HEK293T (cell line): ENCODE data around the gene ULK1.

Source experiments
- BHLHE40 ChIP-seq: fragments of 450-650 bp; IDR thresholded peaks from 2 replicates; pipeline ENCODE4 v1.6.1; 2016; ENCODE audit warnings: mild to moderate bottlenecking, moderate library complexity, borderline replicate concordance
- ELF4 ChIP-seq: fragments of 450-650 bp; IDR thresholded peaks from 2 replicates; pipeline ENCODE4 v1.6.1; 2017; ENCODE audit warnings: antibody characterized with exemption
- FOXK2 ChIP-seq: fragments of 450-650 bp; IDR thresholded peaks from 2 replicates; pipeline ENCODE4 v1.6.1; 2016; ENCODE audit warnings: mild to moderate bottlenecking
- FOXM1 ChIP-seq: fragments of 450-650 bp; IDR thresholded peaks from 2 replicates; pipeline ENCODE4 v1.6.1; 2017; ENCODE audit warnings: mild to moderate bottlenecking, borderline replicate concordance
- SP1 ChIP-seq: fragments of 450-650 bp; IDR thresholded peaks from 2 replicates; pipeline ENCODE4 v1.6.1; 2017
- SUZ12 ChIP-seq: fragments of 450-650 bp; IDR thresholded peaks from 2 replicates; pipeline ENCODE4 v1.6.1; 2016; ENCODE audit warnings: mild to moderate bottlenecking
- TARDBP ChIP-seq: fragments of 450-650 bp; IDR thresholded peaks from 2 replicates; pipeline ENCODE4 v1.6.1; 2016

DNA sequence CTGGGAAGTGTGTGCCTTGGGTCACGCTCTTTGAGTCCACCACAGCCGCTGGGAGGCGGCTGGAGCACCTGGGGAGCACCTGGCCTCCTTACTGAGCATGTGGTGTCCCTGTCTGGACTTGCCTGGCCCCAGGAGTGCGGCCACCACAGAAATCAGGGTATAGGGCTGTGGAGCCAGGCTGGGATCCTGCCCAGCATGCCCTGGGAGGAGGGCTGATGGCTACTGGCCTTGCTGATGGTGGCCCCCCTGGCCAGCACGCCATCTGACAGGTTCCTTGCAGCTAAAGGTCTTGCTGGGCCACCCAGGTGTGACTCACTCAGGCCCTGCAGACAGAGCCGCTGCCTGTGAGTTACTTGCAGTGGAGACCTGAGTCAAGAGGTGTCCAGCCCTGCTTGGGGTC, 6.0 kb downstream of the ULK1 start:
- no peak for TF ChIP-seq SUZ12
- no peak for TF ChIP-seq SP1
- no peak for TF ChIP-seq BHLHE40
- TF ChIP-seq FOXM1, result no peak
- no peak for TF ChIP-seq ELF4
- TF ChIP-seq TARDBP, result no peak
- TF ChIP-seq FOXK2, result no peak
